GM08714 (cell line): ENCODE data around the gene ACSL4.
"Not testable (repeated sequence)": the region's sequence is repeated elsewhere in the genome, so short reads cannot be mapped to it uniquely, and the experiment has no call there.

Source experiments
- H3K4me3 ChIP-seq: fragments of 200-500 bp; sonication (Bioruptor generic); 2 replicates; pipeline ENCODE4 v1.5.1; 2014; ENCODE audit warnings: mild to moderate bottlenecking, low read length, inconsistent platforms
- ZNF274 ChIP-seq: IDR thresholded peaks from 2 replicates; pipeline ENCODE4 v1.6.1; 2012; ENCODE audit warnings: mild to moderate bottlenecking, low read depth, low read length

ACSL4 gene

DNA sequence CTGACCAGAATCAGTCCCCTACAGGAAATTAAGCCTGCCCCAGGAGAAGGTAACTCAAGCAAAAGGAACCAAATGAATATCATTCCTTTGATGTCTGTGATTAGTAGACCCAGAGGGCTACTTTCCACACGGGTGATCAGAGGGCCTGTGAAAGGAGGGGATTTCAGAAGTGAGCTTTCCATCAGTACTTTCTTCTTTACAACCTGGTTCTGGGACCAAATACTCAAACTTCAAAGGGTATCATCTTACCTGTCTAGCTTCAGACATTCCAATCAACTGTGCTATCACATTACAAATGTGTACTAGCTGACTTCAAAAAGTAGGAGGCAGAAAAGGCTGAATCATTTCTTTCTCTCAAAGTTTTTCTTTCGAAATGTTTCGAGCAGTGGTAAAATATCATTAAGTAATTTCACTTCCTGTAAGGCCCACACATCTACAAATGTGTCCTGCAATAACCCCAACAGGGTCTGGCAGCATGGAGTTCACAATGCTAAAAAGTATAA, 23.9 kb downstream of the ACSL4 start:
- no peak overlapping the region; the same call in 1 of the 2 replicates for H3K4me3 ChIP-seq

DNA sequence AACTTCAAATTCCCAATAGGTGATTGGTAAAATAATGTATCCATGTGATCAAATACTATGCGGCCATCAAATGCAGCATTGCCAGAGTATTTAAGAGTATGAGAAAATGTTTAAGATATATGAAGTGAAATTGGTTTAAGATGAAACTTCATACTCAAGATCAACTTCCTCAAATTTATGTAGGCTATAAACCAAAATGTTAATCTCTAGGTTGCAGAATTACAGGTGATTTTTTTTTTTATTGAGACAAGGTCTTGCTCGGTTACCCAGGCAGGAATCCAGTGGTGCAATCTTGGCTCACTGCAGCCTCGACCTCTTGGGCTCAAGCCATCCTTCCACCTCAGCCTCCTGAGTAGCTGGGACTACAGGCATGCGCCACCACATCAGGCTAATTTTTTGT, 25.3 kb downstream of the ACSL4 start:
- no peak overlapping the region for H3K4me3 ChIP-seq
- no peak for TF ChIP-seq ZNF274

More for the DNA sequence above, 23.9 kb downstream of the ACSL4 start:
- no peak for TF ChIP-seq ZNF274

DNA sequence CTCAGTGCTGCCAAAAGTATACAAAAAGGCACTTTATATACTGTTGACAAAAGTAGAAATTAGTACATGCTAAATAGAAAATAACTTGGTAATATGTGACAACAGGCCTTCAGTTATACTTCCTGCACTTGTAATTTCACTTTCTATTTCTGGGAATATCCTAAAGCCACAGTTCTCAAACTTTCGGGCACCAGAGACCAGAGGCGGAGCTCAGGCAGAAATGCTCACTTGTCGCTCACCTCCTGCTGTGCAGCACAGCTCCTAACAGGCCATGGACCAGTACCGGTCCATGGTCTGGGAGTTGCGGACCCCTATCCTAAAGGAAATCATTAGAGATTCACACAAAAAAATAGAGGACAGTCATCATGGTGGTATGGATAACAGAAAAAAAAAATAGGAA, 25.7 kb downstream of the ACSL4 start:
- no peak for TF ChIP-seq ZNF274
- H3K4me3 ChIP-seq: no peak overlapping the region

DNA sequence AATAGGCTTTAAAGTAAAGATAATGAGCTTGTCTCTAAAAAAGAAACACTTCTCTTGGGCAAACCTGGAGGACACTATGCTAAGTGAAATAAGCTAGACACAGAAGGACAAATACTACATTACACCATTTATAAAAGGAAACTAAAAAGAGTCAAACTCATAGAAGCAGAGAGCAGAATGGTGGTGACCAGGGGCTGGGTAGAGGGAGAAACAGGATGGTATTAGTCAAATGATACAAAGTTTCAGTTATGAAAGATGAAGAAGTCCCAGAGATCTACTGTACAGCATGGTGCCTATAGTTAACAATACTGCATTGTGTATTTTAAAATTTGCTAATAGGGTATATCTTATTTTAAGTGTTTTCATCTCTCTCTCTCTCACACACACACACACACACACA, 28.5 kb downstream of the ACSL4 start:
- TF ChIP-seq ZNF274: no peak
- no peak overlapping the region for H3K4me3 ChIP-seq

DNA sequence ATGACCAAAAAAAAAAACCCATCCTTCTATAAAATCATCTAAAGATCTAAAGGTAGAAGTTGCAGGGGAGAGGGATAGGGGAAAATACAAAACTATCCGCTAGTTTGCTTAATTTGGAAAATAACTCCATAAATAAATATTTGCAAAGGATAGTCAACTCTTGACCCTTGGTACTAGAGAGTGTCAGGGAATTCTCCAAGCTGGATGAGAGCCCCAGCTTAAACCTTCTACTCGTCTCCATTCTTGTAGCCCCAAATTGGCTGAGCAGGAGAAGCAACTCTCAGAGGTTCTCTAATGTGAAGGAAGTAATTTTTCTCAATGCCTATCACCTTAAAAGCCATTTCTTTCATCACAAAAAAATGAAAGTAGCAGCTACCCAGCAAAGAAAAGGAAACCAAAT, 35.2 kb downstream of the ACSL4 start:
- TF ChIP-seq ZNF274: no peak
- no peak overlapping the region for H3K4me3 ChIP-seq

DNA sequence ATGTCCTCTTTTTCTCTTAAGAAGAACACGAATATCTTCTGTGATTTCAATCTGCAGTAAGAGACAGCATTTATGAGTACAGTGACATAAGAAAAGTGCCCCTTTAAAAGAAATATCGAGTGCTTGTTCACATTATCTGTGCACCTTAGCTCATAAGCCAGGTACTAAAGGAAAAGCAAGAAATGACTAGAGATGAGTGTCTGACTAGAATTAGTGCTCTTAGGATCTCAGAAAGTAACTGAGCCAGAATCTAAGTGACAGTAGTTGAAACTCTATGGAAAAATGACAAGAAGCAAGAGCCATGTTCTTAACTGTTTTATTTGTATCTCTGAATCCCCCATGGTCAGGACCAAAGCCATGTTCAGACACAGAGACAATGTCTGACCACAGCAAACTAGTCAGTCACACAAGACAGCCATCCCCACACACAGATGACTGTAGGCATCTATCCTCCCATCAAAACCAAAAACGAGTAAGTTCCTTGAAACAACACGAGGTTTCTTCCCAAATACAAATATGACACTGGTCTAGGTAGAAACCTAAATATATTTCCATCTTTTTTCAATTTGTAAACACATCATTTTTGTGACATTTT, 36.8 kb downstream of the ACSL4 start:
- no peak overlapping the region for H3K4me3 ChIP-seq
- no peak for TF ChIP-seq ZNF274

DNA sequence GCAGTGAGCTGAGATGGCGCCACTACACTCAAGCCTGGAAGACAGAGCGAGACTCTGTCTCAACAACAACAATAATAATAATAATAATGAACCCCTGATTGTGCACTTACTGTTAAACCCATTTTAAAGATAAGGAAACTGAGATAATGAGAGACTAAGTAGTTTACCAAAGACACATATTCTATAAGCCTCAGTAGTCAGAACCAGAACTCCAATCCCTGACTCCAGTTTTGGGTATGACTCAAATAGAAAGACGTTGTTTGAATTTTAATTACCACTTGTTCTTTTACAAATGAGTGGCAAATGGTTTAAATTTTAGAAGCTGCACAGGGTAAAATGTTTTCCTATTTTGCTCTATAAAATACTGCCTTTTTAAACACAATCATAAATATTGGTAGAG, 37.4 kb downstream of the ACSL4 start:
- H3K4me3 ChIP-seq: no peak overlapping the region
- TF ChIP-seq ZNF274: no peak

DNA sequence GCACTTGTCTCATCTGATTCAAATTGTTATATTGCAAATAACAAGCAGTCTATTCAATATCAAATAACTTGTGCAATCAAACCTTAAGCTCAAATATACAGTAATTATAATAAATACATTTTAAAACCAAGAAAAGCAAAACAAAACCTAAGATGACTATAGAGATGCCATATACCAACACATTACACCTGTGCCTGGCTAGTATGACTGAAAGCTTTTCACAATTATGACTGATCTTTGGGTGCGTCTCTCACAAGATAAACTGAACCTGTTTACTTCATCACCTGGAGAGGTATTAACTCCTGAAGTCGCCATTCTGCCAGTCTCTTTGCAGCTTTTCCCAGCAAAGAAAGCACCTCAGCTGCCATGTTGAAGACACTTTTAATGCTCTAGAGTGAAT, 41.3 kb downstream of the ACSL4 start:
- H3K4me3 ChIP-seq: no peak overlapping the region
- TF ChIP-seq ZNF274: no peak

DNA sequence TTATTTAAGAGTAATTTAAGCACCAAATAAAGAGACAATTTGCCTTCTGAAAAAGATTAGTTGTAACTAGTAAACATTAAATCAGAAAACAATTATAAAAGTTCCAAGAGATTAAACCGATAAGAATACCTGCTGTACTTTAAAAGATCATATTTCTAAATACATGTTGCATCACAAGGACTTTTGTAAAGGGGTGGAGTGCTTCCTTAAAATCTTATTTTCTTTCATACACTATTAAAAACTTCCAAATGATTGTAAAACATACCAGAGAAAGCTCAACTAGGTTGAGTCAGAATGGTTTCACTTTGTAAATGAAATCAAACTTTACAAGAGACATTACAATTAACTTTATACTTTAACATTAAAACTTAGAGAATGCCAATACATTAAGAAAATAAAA, 41.8 kb downstream of the ACSL4 start:
- no peak overlapping the region for H3K4me3 ChIP-seq
- no peak for TF ChIP-seq ZNF274

DNA sequence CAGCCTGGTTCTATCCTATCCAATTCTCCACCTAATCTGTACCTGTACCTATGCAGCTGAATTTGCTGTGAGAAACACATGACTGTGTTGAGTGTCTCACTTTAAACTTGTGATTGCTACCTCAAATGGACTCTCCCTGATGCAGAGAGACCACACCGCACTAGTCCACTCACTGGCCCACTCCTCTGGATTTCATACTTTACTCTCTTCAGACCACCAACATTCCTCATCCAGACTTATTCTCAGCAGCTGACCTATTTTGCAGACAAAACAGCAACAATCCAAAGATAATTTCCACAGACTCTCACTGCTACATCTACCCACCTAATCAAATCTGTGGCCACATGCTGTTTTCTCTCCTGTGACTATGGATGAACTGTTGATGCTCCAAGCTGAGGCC, 45.2 kb downstream of the ACSL4 start:
- H3K4me3 ChIP-seq: no peak overlapping the region
- no peak for TF ChIP-seq ZNF274

DNA sequence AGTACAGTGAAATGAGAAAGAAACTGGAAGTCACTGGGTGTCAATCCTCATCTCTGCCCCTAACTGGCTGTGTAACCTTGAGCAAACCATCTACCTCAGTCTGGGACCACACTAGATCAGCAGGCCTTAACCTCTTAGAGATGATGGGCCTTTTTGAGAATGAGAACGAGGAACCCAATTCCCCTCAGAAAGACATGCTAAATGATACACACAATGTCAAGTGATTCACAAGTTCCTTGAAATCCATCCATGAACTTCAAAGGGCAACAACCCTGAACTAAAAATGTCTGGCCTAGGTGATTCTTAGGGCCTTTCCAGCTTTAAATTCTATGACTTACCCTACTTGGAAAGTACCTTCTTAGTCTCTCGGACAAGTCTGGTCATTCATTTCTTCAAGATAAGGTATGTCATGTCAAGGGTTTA, 47.4 kb downstream of the ACSL4 start:
- H3K4me3 ChIP-seq: no peak overlapping the region
- TF ChIP-seq ZNF274: no peak

DNA sequence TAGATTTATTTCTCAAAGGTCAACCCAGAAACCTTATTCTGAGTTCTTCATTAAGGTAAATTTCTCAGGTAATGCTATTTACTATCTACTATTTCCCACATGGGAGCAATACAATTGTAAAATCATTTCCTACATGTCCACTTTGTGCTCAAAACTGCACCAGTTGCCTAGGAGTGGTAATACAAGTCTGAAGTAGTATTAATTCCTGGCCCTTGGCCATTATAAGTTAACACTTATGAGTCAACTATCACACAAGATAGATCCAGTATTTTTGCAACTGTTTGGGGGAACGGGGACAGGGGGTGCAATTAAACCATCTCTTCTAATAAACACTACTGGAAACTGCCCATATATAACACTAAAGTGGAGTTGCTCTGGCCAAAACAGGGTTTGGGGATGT, 48.9 kb downstream of the ACSL4 start:
- no peak for TF ChIP-seq ZNF274
- H3K4me3 ChIP-seq: no peak overlapping the region

DNA sequence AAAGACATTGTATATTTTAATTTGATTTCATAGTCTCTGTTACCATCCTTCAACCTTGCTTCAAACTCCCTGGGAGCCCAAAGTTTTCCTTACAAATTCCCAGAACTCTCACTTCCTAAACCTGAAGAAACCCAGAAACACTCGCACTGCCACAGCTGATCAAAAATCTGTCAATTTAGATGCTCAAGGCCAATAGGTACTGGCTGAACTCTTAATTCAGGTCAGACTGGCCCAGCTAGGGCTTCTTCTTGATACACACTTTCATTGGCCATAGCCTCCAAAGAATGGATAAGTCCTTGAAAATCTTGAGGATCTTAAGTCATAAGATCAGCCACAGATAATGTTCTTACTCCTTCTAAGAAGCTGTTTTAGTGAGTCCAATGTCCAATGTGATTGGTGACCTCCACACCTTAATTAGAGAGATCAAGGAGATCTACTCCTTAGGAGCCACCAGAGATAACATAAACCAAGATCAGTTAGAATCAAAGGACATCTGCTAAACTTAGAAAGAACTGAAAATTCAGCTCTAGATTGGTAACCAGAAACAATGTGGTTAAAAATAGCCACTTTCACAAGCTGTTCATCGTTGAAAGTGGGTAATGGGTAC, 51.5 kb downstream of the ACSL4 start:
- TF ChIP-seq ZNF274: no peak
- no peak overlapping the region for H3K4me3 ChIP-seq

DNA sequence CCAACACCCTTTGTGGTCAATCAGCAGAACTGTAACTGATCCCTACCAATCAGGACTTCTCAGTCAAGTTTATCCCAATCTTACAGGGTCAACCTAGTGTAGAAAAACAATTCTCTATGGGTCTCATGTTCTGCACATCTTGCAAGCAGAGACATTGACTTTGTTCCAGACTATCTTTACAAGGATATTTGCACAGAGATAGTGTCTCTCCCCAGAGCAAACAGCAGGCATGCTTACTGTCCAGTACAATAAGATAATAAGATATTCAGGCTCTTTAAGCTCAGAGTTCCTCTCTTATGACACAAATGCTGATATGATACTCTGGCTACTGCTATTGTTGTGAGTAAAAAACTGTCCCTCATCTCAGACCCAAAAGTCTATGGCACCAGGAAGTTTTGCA, 53.2 kb downstream of the ACSL4 start:
- TF ChIP-seq ZNF274: no peak
- H3K4me3 ChIP-seq: no peak overlapping the region

DNA sequence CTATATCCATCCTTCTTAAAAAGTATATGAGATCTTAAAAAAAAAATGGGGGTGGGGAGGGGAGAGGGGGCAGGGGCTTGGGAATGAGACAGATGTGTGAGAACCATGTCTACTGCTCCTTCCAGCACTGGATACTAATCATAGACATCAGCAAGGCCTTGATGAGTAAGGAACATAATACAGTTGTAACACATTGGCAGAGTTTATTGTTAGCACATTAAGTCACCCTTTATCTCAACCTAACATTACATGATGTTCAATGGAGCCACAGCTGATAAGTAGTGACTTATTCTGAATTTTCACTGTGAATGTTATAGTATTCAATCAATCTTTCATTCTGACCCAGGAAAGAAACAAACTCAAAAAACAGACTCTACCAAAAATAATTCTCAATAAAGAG, 60.8 kb downstream of the ACSL4 start:
- H3K4me3 ChIP-seq: no peak overlapping the region
- no peak for TF ChIP-seq ZNF274

DNA sequence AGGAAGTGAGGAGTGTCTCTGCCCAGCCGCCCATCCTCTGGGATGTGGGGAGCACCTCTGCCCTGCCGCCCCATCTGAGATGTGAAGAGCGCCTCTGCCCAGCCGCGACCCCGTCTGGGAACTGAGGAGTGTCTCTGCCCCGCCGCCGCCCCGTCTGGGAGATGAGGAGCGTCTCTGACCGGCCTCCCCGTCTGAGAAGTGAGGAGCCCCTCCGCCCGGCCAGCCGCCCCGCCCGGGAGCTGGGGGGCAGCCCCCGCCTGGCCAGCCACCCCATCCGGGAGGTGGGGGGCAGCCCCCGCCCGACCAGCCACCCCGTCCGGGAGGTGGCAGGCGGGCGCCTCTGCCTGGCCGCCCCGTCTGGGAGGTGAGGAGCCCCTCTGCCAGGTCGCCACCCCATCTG, 61.9 kb downstream of the ACSL4 start:
- not testable (repeated sequence) for H3K4me3 ChIP-seq
